Bronchial epithelial cell (primary cell): ENCODE results near the gene MGMT. TPM values are rescaled to one million over a fixed set of nuclear protein-coding genes. Genes with fewer than 3 reads are reported as not detected.

Experiments
- DNase-seq: peaks from one replicate; pipeline ENCODE4 v3.0.0-alpha.2; 2010; ENCODE audit warnings: low read depth
- FAIRE-seq: peaks from 2 replicates; lab custom pipeline; 2011; peaks lifted over from hg19 to GRCh38; lab: Jason Lieb, UNC
- H3K27me3 ChIP-seq: 2 replicates; pipeline ENCODE4 v1.5.1; 2011; ENCODE audit warnings: low read length; ENCODE audit not compliant: control insufficient read depth, insufficient read depth
- H3K36me3 ChIP-seq: 2 replicates; pipeline ENCODE4 v1.5.1; 2011; ENCODE audit warnings: low read length; ENCODE audit not compliant: control insufficient read depth, insufficient read depth
- H3K4me3 ChIP-seq: 2 replicates; pipeline ENCODE4 v1.5.1; 2011; ENCODE audit warnings: mild to moderate bottlenecking, low read depth, low read length, control low read depth
- CTCF ChIP-seq: IDR thresholded peaks from 2 replicates; pipeline ENCODE4 v1.5.1; 2011; ENCODE audit warnings: mild to moderate bottlenecking, moderate library complexity, low read length, control low read depth, inconsistent platforms; ENCODE audit not compliant: insufficient read depth, severe bottlenecking
- total RNA-seq: library from RNA; depleted of rRNA; stranded (reverse); fragments of >200 nt; gene quantifications from 2 replicates; pipeline ENCODE4 v1.2.1, GENCODE V29; 2014

The MGMT gene
- total RNA-seq, 1 donor from 2014 or later, result 19.7 TPM

DNA sequence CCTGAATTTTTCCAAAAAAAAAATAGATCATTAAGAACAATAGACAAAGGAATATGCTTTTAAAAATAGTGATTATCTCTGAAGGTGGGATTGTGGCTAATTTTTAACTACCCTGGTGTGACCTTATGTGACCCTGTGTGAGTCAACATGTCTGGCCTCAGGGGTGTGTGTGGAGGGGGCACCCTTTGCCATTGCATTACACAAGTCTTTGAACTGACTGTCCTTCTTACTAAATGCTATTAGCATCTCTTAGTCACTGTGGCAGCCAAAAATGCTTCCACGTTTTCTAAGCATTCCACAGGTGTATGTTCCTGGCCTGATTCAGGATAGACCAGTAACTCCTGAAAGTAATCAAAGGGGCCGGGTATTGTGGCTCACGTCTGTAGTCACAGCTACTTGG is 175.4 kb downstream of the MGMT start:
- Histone ChIP-seq H3K4me3 (no peak overlapping the region), H3K27me3 (no peaks in the 10 kb centered on the region), H3K36me3 (no peaks in the 10 kb centered on the region)
- DNase-seq (peak; percentile 46), FAIRE-seq (no peak)
- no peak for TF ChIP-seq CTCF

DNA sequence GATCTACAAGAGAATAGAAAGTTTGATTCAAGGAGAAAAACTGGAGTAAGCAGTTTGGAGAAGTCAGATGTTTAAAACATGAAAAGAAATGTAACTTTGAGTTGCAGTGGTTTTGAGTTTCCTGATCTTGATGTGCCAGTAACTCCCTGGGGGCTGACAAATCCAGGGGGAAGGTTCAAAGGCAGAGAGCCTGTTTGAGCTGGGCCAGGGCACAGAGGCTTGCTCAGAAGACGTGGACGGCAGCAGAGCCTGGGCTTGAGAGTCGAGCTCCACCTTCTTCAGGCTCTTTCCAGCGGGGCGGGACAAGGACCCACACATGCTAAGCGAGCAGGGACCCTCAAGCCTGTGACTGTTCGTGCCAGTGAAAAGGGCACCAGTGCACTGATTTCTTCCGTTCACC is 176.2 kb downstream of the MGMT start:
- no peak for TF ChIP-seq CTCF
- no peaks in the 10 kb centered on the region for H3K36me3 ChIP-seq
- FAIRE-seq, result no peak

DNA sequence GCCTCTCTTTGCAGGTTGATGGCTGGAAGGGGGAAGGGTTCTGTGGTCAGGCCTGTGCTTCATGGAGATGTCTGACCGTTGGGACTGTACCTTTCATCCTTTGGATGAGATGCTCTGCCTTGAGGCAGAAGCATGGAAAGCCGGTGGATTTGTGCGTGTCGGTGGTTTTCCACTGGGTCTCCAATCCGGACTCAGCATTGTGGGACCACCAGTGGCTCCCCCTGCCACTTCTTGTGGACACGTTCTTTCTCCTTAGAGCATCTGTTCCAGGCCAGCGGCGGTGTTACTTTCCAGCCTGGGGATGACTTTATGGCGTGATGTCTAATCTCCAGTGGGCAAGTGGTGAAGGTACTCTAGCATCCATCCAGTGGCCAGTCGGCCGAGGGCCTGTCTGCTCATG is 178.4 kb downstream of the MGMT start:
- Histone ChIP-seq H3K27me3 (no peaks in the 10 kb centered on the region), H3K36me3 (no peaks in the 10 kb centered on the region), H3K4me3 (no peak overlapping the region)
- DNase-seq, result no peak
- FAIRE-seq, result no peak
- no peak for TF ChIP-seq CTCF

More for the DNA sequence above, 176.2 kb downstream of the MGMT start:
- DNase-seq, result no peak
- Histone ChIP-seq H3K4me3 (no peak overlapping the region), H3K27me3 (no peaks in the 10 kb centered on the region)

DNA sequence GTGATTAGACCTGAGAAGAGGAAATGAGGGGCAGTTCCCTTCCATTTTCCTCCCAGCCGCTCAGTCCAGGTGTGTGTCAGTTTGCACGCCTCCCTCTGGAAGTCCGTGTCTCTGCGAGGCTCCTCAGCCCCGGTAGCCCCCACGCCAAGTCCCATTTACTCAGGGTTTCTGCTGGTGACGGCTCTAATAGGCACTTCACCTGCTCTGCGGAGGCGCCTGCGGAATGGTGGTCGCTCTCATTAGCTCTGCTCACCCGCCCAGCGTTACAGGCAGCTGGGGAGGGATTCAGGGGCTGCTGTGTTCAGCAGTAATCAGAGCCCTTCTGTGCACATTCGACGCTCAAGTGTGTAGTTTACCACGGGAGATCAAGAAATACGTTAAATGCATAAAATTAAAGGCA is 179.9 kb downstream of the MGMT start:
- no peak for TF ChIP-seq CTCF
- no peak for FAIRE-seq
- DNase-seq, result no peak
- H3K27me3 ChIP-seq, result no peaks in the 10 kb centered on the region
- no peaks in the 10 kb centered on the region for H3K36me3 ChIP-seq
- H3K4me3 ChIP-seq, result no peak overlapping the region

GRCh38 chr10:129647590-129647989 is 180.5 kb downstream of the MGMT start:
- TF ChIP-seq CTCF, result no peak
- no peak for DNase-seq
- Histone ChIP-seq H3K36me3 (no peaks in the 10 kb centered on the region), H3K27me3 (no peaks in the 10 kb centered on the region), H3K4me3 (no peak overlapping the region)
- FAIRE-seq, result no peak

- Histone ChIP-seq H3K4me3 (no peak overlapping the region), H3K36me3 (no peaks in the 10 kb centered on the region), H3K27me3 (no peaks in the 10 kb centered on the region)
- FAIRE-seq, result no peak
- DNase-seq, result no peak
- no peak for TF ChIP-seq CTCF
Measured at GRCh38 chr10:129648856-129649255, 181.8 kb downstream of the MGMT start.
